HepG2 (cell line): ENCODE data around the gene TANGO6. TPM values are rescaled to one million over a fixed set of nuclear protein-coding genes. Genes with fewer than 3 reads are reported as not detected.

Experiments
- ATM ChIP-seq: fragments of 450-650 bp; IDR thresholded peaks from 2 replicates; pipeline ENCODE4 v1.7.1; 2017; ENCODE audit warnings: mild to moderate bottlenecking, borderline replicate concordance
- DR1 ChIP-seq: sonication (generic); formaldehyde crosslinking; IDR thresholded peaks from 2 replicates; pipeline ENCODE4 v1.8.0; 2021; ENCODE audit warnings: mild to moderate bottlenecking, missing genetic modification reagents, inconsistent platforms
- EHMT2 ChIP-seq: fragments of 200-600 bp; sonication (generic); IDR thresholded peaks from 2 replicates; pipeline ENCODE4 v1.7.0; 2017; ENCODE audit warnings: antibody characterized with exemption, low read depth, low read length, borderline replicate concordance
- ELF1 ChIP-seq: sonication (generic); formaldehyde crosslinking; IDR thresholded peaks from 2 replicates; pipeline ENCODE4 v1.4.0; 2020; ENCODE audit warnings: missing genetic modification reagents
- EP300 ChIP-seq, 3 experiments: sonication (generic) in 1 of 3; formaldehyde crosslinking in 1 of 3; IDR thresholded peaks; 2 replicates each; pipeline versions ENCODE4 v1.5.1 to v1.6.1; 2011 to 2020; ENCODE audit warnings: low read depth in 2 of 3, low read length in 2 of 3, borderline replicate concordance in 1 of 3, improper control_type of control experiment in 1 of 3, mild to moderate bottlenecking in 1 of 3, missing genetic modification reagents in 1 of 3, moderate library complexity in 1 of 3
- FOXA1 ChIP-seq, 2 experiments: fragments of 450-650 bp in 1 of 2; sonication (generic) in 1 of 2; formaldehyde crosslinking in 1 of 2; IDR thresholded peaks; 2 replicates each; pipeline versions ENCODE4 v1.4.0 to v1.6.1; 2016 to 2020; ENCODE audit warnings: missing genetic modification reagents in 1 of 2
- RCOR2 ChIP-seq: IDR thresholded peaks from 2 replicates; pipeline ENCODE4 v1.6.1; 2016; ENCODE audit warnings: missing biosample characterization, missing genetic modification reagents
- TP53 ChIP-seq: sonication (generic); formaldehyde crosslinking; conservative IDR thresholded peaks from 2 replicates; pipeline ENCODE4 v1.4.0; 2020; ENCODE audit warnings: missing genetic modification reagents
- ZNF136 ChIP-seq: sonication (generic); formaldehyde crosslinking; IDR thresholded peaks from 2 replicates; pipeline ENCODE4 v1.8.1; 2022; ENCODE audit warnings: low read depth, mild to moderate bottlenecking, moderate library complexity, missing genetic modification reagents
- ZNF292 ChIP-seq: sonication (generic); formaldehyde crosslinking; IDR thresholded peaks from 2 replicates; pipeline ENCODE4 v1.8.1; 2022; ENCODE audit warnings: mild to moderate bottlenecking, low read depth, missing genetic modification reagents, borderline replicate concordance
- ZNF354B ChIP-seq: sonication (generic); formaldehyde crosslinking; IDR thresholded peaks from 2 replicates; pipeline ENCODE4 v1.8.0; 2022; ENCODE audit warnings: mild to moderate bottlenecking, missing genetic modification reagents
- ZNF567 ChIP-seq: sonication (generic); formaldehyde crosslinking; IDR thresholded peaks from 2 replicates; pipeline ENCODE4 v1.8.1; 2023; ENCODE audit warnings: mild to moderate bottlenecking, missing genetic modification reagents, borderline replicate concordance
- ZNF652 ChIP-seq: IDR thresholded peaks from 2 replicates; pipeline ENCODE4 v1.6.1; 2016; ENCODE audit warnings: low read depth, borderline replicate concordance
- ZNF75D ChIP-seq: sonication (generic); formaldehyde crosslinking; IDR thresholded peaks from 2 replicates; pipeline ENCODE4 v1.8.1; 2023; ENCODE audit warnings: missing genetic modification reagents, mild to moderate bottlenecking, borderline replicate concordance
- ZNF816 ChIP-seq: sonication (generic); formaldehyde crosslinking; IDR thresholded peaks from 2 replicates; pipeline ENCODE4 v1.8.0; 2022; ENCODE audit warnings: missing genetic modification reagents, mild to moderate bottlenecking, borderline replicate concordance
- ZSCAN21 ChIP-seq: sonication (generic); formaldehyde crosslinking; IDR thresholded peaks from 2 replicates; pipeline ENCODE4 v1.8.0; 2022; ENCODE audit warnings: mild to moderate bottlenecking, missing genetic modification reagents, moderate library complexity, borderline replicate concordance
- polyA plus RNA-seq, 8 experiments: library from polyadenylated mRNA; depleted of rRNA in 3 of 8; stranded (reverse) in 7 of 8; unstranded in 1 of 8; fragments of >200 nt; fragmentation: Illumina TruSeq in 4 of 8; extraction: Trizol in 4 of 8; gene quantifications; 2 replicates each; pipeline versions ENCODE4 v1.2.1 to v1.2.3, GENCODE V29; 2011 to 2016; ENCODE audit warnings: low read depth in 4 of 8, missing spikeins in 1 of 8, mixed read lengths in 1 of 8; ENCODE audit not compliant: insufficient read depth in 1 of 8
- total RNA-seq, 5 experiments: library from RNA; depleted of rRNA; stranded (reverse); fragments of >200 nt; fragmentation: Illumina TruSeq; extraction: Trizol; gene quantifications; 2 replicates each; pipeline ENCODE4 v1.2.3, GENCODE V29; 2016; ENCODE audit warnings: low read depth in 1 of 5
- TF ChIP-seq, protein P1 (sequence below): sonication (generic); formaldehyde crosslinking; IDR thresholded peaks from 2 replicates; pipeline ENCODE4 v1.8.1; 2023; ENCODE audit warnings: mild to moderate bottlenecking, missing genetic modification reagents, borderline replicate concordance
- TF ChIP-seq, protein P2 (sequence below): sonication (generic); formaldehyde crosslinking; IDR thresholded peaks from 2 replicates; pipeline ENCODE4 v1.8.1; 2022; ENCODE audit warnings: mild to moderate bottlenecking, missing genetic modification reagents
- TF ChIP-seq, protein P3 (sequence below): IDR thresholded peaks from 2 replicates; pipeline ENCODE4 v1.6.1; 2016; ENCODE audit warnings: low read depth
- TF ChIP-seq, protein P4 (sequence below), 2 experiments: sonication (generic) in 1 of 2; formaldehyde crosslinking in 1 of 2; IDR thresholded peaks; 2 replicates each; pipeline versions ENCODE4 v1.5.1 to v1.6.1; 2011 to 2020; ENCODE audit warnings: borderline replicate concordance in 1 of 2, low read depth in 1 of 2, low read length in 1 of 2, mild to moderate bottlenecking in 1 of 2, missing genetic modification reagents in 1 of 2, moderate library complexity in 1 of 2
- TF ChIP-seq, protein P5 (sequence below): sonication (generic); formaldehyde crosslinking; IDR thresholded peaks from 2 replicates; pipeline ENCODE4 v1.4.0; 2020; ENCODE audit warnings: missing genetic modification reagents

The TANGO6 gene
- total and polyA plus RNA-seq, 2 of the 13 experiments (the other 11 are each of a cell fraction or from before 2014, with no cell fraction given), result 7.2 to 13.3 TPM

DNA sequence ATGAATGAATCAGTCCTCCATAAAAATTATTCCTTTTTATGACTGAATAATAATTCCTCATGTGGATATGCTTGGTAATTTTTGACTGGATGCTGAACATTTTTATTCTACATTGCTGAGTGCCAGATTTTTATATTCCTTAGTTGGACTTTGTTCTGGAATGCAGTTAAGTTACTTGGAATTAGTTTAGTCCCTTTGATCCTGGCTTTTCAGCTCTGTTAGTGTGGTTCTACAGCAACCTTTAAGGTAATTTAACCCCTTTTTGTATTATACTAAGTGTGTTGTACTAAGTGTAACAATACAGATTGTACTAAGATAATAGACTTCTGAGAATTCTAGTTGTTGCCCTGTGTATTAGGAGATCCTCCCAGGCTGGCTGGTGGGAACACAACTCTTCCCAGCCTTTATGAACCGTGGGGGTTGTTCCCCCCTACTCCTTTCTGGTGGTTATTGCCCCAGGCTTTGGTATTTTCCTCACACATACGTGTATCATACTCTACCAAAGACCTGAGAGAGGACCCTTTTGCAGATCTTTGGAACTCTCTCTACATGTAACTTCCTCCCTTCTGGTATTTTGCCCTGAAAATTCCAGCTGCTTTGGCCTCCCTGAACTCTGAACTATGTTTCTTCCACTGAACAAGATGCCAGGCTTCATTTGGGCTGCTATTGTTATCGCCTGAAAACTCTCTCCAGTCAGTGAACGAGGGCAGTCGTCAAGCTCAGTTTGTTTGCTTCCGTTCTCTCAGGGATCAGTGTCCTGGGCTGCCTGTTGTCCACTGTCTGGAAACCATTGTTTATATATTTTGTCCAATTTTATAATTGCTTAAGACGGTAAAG is 30.5 kb downstream of the TANGO6 start (continued):
- TF ChIP-seq ZNF354B (no peak), TP53 (CRISPR knock-in tag) (no peak), ZNF75D (CRISPR knock-in tag) (no peak), EHMT2 (0 out of 2 replicates have a peak, but pooled peaks have one; percentile 20), FOXA1 (IDR thresholded peaks at IDR 0.05) (no peak), FOXA1 (CRISPR knock-in tag; IDR thresholded peaks at IDR 0.05) (no peak), RCOR2 (CRISPR knock-in tag) (peak; percentile 33; the same call in 1 of the 2 replicates), DR1 (no peak), ELF1 (CRISPR knock-in tag) (no peak), ZNF292 (CRISPR knock-in tag) (0 out of 2 replicates have a peak, but pooled peaks have one; percentile 18), EP300 (IDR thresholded peaks at IDR 0.05; ENCODE audit: low read depth in 2 of 2, low read length in 2 of 2) (peak in 1 of 2 experiments; percentile 42; a peak in 2 of 4 replicates), EP300 (CRISPR knock-in tag; IDR thresholded peaks at IDR 0.05; ENCODE audit: borderline replicate concordance) (no peak), ZSCAN21 (CRISPR knock-in tag) (no peak), ZNF136 (CRISPR knock-in tag) (no peak), ZNF816 (CRISPR knock-in tag) (no peak), ATM (no peak), ZNF567 (CRISPR knock-in tag) (no peak), ZNF652 (CRISPR knock-in tag) (peak; percentile 90)
- TF ChIP-seq, protein P1, sequence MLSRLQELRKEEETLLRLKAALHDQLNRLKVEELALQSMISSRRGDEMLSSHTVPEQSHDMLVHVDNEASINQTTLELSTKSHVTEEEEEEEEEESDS, result peak; percentile 58; the same call in 1 of the 2 replicates
- TF ChIP-seq, protein P2, sequence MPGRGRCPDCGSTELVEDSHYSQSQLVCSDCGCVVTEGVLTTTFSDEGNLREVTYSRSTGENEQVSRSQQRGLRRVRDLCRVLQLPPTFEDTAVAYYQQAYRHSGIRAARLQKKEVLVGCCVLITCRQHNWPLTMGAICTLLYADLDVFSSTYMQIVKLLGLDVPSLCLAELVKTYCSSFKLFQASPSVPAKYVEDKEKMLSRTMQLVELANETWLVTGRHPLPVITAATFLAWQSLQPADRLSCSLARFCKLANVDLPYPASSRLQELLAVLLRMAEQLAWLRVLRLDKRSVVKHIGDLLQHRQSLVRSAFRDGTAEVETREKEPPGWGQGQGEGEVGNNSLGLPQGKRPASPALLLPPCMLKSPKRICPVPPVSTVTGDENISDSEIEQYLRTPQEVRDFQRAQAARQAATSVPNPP (CRISPR knock-in tag), result no peak
- TF ChIP-seq, protein P3, sequence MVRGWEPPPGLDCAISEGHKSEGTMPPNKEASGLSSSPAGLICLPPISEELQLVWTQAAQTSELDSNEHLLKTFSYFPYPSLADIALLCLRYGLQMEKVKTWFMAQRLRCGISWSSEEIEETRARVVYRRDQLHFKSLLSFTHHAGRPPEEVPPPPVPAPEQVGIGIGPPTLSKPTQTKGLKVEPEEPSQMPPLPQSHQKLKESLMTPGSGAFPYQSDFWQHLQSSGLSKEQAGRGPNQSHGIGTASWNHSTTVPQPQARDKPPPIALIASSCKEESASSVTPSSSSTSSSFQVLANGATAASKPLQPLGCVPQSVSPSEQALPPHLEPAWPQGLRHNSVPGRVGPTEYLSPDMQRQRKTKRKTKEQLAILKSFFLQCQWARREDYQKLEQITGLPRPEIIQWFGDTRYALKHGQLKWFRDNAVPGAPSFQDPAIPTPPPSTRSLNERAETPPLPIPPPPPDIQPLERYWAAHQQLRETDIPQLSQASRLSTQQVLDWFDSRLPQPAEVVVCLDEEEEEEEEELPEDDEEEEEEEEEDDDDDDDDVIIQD (CRISPR knock-in tag), result peak; percentile 24; the same call in 1 of the 2 replicates
- TF ChIP-seq, protein P4, sequence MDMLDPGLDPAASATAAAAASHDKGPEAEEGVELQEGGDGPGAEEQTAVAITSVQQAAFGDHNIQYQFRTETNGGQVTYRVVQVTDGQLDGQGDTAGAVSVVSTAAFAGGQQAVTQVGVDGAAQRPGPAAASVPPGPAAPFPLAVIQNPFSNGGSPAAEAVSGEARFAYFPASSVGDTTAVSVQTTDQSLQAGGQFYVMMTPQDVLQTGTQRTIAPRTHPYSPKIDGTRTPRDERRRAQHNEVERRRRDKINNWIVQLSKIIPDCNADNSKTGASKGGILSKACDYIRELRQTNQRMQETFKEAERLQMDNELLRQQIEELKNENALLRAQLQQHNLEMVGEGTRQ (IDR thresholded peaks at IDR 0.05; ENCODE audit: low read depth, low read length), result no peak
- TF ChIP-seq, protein P4 (CRISPR knock-in tag; IDR thresholded peaks at IDR 0.05; ENCODE audit: borderline replicate concordance), result no peak
- TF ChIP-seq, protein P5, sequence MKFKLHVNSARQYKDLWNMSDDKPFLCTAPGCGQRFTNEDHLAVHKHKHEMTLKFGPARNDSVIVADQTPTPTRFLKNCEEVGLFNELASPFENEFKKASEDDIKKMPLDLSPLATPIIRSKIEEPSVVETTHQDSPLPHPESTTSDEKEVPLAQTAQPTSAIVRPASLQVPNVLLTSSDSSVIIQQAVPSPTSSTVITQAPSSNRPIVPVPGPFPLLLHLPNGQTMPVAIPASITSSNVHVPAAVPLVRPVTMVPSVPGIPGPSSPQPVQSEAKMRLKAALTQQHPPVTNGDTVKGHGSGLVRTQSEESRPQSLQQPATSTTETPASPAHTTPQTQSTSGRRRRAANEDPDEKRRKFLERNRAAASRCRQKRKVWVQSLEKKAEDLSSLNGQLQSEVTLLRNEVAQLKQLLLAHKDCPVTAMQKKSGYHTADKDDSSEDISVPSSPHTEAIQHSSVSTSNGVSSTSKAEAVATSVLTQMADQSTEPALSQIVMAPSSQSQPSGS, result no peak
